GM20000 (cell line): Measurements from ENCODE around the gene SLK.

Experiments used
- DNase-seq: peaks from one replicate; pipeline ENCODE4 v3.0.0; 2012; ENCODE audit warnings: low spot score
- TF ChIP-seq, protein P1 (sequence below): IDR thresholded peaks from 2 replicates; pipeline ENCODE4 v1.5.1; 2012; ENCODE audit warnings: mild to moderate bottlenecking, control low read depth; ENCODE audit errors: extremely low read depth, missing control alignments

The SLK gene

GRCh38 chr10:104036518-104037260 is 69.7 kb downstream of the SLK start:
- DNase-seq, result no peak
- TF ChIP-seq, protein P1, sequence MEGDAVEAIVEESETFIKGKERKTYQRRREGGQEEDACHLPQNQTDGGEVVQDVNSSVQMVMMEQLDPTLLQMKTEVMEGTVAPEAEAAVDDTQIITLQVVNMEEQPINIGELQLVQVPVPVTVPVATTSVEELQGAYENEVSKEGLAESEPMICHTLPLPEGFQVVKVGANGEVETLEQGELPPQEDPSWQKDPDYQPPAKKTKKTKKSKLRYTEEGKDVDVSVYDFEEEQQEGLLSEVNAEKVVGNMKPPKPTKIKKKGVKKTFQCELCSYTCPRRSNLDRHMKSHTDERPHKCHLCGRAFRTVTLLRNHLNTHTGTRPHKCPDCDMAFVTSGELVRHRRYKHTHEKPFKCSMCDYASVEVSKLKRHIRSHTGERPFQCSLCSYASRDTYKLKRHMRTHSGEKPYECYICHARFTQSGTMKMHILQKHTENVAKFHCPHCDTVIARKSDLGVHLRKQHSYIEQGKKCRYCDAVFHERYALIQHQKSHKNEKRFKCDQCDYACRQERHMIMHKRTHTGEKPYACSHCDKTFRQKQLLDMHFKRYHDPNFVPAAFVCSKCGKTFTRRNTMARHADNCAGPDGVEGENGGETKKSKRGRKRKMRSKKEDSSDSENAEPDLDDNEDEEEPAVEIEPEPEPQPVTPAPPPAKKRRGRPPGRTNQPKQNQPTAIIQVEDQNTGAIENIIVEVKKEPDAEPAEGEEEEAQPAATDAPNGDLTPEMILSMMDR, result no peak

DNA sequence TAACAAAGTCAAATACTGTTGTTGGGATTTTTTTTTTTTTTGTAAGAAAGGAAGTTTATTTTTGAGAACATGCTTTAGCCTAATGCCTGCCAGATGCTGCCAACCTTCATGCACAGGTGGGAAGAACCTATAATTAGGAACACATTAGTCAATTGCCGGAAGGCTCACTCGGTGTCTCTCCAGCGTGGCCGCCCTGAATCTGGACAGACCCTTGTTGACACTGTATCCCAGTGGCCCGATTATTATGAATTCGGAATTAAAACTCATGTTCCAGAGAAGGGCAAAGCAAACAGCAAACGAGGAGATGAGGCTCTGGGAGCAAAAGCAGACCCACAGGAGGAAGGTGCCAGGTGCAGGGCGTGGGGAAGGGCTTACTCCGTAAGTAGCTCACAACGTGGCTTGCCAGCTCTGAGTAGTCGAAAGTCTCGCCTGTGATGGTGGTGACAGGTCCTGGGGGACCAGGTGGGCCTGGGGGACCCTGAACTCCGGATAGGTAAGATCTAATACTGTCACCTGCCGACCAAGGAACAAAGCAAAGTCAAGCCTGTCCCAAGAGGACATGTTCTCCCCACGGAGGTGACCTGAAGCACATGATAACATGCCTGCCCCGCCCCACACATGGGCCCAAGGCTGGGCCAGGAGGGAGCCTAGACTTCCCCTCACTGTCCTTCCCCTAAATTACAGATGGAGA is 70.5 kb downstream of the SLK start:
- TF ChIP-seq, protein P1, result no peak

GRCh38 chr10:104038537-104038936 is 71.6 kb downstream of the SLK start:
- DNase-seq, result no peak
- TF ChIP-seq, protein P1, result no peak

More for the DNA sequence above, 70.5 kb downstream of the SLK start:
- DNase-seq, result no peak

GRCh38 chr10:104038958-104039752 is 72.2 kb downstream of the SLK start:
- TF ChIP-seq, protein P1, result no peak
- no peak for DNase-seq

DNA sequence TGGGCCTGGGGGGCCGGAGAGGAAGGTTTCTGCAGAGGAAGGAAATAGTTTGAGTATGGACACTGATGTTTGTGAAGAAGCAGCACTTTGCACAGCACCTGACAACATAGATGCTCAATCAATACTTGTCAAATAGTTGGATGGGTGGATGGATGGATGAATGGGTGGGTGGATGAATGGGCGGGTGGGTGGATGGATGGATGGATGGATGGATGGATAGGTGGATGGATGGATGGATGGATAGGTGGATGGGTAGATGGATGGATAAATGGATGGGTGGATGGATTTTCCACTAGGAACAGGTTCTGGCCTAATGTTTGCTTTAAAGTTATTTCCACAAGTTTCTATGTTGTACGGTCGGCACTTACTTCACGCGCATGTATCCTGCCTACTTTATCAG is 73.4 kb downstream of the SLK start:
- TF ChIP-seq, protein P1, result no peak
- DNase-seq, result no peak

- no peak for DNase-seq
- TF ChIP-seq, protein P1, result no peak
These were observed 74.2 kb downstream of the SLK start for GRCh38 chr10:104040862-104041789.
